GM18505 (cell line): Measurements from ENCODE around the gene USP25.

Experiments
- ATAC-seq: cut with Tn5 transposase; IDR thresholded peaks from one replicate; pipeline ENCODE4 v1.9.1; 2021; ENCODE audit not compliant: unreplicated experiment
- POLR2A ChIP-seq: IDR thresholded peaks from 4 replicates; pipeline ENCODE4 v1.6.1; 2011; ENCODE audit warnings: borderline replicate concordance; ENCODE audit not compliant: insufficient read depth, insufficient read length; ENCODE audit errors: extremely low read depth

The USP25 gene, protein sequence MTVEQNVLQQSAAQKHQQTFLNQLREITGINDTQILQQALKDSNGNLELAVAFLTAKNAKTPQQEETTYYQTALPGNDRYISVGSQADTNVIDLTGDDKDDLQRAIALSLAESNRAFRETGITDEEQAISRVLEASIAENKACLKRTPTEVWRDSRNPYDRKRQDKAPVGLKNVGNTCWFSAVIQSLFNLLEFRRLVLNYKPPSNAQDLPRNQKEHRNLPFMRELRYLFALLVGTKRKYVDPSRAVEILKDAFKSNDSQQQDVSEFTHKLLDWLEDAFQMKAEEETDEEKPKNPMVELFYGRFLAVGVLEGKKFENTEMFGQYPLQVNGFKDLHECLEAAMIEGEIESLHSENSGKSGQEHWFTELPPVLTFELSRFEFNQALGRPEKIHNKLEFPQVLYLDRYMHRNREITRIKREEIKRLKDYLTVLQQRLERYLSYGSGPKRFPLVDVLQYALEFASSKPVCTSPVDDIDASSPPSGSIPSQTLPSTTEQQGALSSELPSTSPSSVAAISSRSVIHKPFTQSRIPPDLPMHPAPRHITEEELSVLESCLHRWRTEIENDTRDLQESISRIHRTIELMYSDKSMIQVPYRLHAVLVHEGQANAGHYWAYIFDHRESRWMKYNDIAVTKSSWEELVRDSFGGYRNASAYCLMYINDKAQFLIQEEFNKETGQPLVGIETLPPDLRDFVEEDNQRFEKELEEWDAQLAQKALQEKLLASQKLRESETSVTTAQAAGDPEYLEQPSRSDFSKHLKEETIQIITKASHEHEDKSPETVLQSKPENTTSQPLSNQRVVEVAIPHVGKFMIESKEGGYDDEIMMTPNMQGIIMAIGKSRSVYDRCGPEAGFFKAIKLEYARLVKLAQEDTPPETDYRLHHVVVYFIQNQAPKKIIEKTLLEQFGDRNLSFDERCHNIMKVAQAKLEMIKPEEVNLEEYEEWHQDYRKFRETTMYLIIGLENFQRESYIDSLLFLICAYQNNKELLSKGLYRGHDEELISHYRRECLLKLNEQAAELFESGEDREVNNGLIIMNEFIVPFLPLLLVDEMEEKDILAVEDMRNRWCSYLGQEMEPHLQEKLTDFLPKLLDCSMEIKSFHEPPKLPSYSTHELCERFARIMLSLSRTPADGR

DNA sequence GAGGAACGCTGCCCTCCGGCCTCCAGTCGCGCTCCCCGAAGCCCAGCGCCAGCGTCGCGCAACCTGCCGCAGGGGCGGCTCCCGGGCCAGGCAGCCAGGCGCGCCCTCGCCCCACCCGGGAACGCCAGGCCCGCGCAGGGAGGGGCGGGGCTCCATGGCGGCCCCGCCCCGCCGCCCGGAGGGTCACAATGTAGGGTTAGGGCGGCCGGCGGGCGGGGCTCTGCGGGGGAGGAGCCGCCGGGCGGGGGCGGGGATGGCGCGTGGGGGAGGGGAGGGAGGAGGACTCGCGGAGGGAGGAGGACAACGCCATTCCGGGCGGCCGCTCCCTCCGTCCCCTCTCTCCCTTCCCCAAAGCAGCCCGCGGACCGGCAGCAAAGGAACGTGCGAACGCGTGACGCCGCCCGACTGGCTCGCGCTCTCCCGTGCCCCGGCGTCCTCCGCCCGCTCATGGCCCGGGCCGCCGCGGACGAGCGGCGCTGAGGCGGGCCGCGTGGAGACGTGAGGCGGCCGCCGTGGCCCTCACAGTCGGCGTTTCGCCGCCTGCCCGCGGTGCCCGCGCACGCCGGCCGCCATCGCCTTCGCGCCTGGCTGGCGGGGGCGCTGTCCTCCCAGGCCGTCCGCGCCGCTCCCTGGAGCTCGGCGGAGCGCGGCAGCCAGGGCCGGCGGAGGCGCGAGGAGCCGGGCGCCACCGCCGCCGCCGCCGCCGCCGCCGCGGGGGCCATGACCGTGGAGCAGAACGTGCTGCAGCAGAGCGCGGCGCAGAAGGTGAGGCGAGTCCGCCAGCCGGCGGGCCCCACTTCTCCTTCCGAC is at the start of gene USP25:
Gene USP25 (plus strand): TSS at position 309 of the 810 bp plus-strand sequence. CDS start 412 bp downstream, at position 721.
- TF ChIP-seq POLR2A, result peak; percentile 77
- peak; percentile 80 for ATAC-seq

DNA sequence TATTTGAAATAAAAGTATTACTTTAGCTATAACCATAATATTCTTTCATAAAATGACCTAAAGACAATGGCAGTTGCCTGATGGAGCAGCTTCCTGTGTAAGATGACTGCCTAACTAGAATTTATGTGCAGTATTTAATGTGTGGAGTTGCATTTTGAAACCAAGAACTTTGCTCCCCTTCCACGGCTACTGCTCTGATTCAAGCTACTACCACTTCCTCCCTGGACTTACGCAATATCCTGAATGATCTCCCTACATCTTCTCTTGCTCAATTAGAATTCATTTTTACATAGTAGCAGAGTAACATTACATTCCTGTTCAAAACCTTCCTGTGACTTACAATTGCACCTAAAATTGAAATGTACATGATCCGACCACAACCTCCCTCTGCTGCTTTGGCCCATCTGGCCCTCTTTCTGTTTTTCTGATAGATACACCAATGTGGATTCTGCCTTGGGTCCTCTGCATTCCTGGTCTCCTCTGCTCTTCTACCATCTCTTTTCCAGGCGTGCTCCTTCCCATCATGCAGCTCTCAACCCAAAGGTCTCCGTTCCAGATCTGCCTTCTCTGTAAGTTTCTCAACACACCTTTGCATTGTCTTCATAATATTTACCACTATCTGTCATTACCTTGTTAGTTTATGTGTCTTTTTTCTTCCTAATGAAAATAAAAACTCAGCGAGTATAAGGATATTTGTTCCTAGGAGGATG is 47.4 kb upstream of the USP25 start:
- TF ChIP-seq POLR2A, result no peak
- ATAC-seq, result no peak

DNA sequence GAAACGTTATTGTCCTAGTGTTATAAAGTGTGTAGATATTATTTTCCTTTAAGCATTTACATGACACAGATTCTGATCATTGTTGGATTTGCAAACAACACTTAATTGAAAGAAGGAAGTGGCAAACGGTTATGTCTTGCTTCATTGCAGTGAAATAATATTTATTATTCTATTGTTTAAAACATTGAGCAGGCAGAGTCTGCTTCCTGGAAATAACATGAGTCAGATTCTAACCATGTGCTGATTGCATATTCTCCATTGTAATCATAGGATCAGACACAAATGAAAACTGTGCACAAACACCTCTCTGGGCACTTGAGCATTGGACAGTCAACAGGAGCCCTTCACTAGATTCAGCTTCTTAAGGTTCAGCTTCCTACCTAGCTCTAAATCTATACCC is 46.8 kb upstream of the USP25 start:
- no peak for ATAC-seq
- TF ChIP-seq POLR2A, result no peak

DNA sequence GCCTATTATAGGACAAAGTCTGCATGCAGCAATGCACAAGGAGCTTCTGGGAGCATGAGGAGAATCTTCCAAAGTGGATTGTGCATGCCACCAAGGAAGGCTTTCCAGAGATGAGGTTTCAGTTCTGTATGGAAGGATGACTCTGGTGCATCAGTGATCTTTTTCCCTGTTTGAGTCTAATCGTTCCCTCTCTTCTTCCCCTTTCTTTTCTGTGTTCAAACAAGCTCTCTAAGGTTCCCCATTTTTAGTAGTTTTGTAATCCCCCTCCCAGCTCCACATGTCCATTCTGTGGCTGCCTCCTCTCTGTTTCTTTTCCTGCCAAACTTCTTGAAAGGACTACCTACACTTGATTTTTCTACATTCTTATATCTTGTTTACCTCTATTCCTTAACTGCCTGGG is 43.3 kb upstream of the USP25 start:
- no peak for TF ChIP-seq POLR2A
- no peak for ATAC-seq

DNA sequence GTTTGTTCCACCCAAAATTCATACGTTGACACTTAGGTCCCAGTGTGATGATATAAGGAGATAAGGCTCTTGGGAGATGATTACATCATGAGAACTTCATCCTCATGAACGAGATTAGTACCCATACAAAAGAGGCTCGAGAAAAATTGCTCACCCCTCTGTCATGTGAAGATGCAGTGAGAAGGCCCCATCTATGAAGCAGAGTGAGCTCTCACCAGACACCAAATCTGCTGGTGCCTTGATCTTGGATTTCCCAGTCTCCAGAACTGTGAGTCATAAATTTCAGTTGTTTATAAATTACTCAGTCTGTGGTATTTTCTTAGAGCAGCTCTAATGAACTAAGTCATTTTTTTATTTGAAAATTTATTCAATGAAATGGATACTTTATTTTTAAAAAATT is 42.6 kb upstream of the USP25 start:
- ATAC-seq, result no peak
- no peak for TF ChIP-seq POLR2A

DNA sequence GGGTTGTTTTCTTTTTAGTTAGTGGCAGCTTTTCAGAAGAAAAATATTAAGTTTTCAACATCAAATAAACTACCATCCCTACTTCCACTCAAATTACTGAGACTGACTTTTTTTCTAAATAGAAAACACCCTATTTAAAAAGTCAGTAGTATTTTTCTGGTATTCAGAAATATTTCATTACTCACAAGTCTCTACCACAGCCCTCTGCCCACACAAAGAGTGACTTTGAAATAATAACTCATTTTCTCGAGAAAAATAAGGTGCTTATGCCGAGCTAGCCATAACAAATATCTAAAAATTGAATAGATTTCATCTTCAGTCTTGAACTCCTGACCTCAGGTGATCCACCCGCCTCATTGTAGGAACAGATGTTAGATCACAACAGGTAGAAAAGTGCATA is 41.8 kb upstream of the USP25 start:
- TF ChIP-seq POLR2A, result no peak
- no peak for ATAC-seq

DNA sequence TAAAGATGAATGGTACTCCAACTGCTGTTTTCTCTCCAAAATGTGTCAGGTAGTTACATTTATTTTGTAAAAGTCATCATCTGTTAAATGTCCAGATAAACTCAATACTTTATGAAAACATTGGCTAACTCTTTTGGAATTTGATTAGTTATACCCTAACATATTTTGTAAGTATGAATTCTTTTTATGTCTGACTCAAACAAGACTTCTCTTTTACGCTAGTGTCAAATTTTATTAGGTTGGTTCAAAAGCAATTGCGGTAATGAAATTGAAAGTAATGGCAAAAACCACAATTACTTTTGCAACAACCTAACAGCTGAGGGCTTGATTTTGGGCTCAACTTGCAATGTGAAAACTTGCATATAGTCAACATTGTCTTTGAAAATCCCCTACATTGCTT is 41.0 kb upstream of the USP25 start:
- TF ChIP-seq POLR2A, result no peak
- ATAC-seq, result no peak

DNA sequence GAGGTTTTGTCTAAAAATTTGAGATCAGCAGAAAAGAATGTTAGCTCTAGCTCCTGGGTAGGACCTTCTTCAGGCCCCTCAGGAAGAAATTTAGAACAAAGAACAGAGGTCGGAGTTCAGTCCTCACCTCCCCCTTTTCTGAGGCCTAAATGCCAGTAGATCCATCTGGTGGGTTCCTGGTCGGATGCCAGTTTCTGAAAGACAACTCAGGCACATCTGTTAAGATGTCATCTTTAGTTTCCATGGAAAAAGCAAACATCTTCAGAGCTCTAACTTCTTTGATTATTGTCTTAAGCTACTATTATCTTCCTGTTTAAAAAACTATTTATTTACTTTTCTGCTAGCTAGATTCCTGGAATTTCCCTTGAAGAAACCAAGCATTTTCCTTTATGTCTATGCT is 37.1 kb upstream of the USP25 start:
- ATAC-seq, result no peak
- TF ChIP-seq POLR2A, result no peak

DNA sequence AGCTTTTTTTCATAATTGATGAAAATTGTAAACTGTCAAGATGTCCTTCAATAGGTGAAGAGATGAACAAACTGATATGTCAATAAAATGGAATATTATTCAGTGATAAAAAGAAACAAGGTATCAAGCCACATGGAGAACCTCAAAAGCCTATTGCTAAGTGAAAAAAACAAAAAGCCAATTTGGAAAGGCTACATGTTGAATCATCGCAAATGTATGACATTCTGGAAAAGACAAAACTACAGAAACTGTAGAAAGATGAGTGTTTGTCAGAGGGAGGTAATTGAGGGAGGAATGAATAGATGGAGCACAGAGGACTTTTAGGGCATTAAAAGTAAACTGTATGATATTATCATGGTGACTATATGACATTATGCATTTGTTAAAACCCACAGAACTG is 34.5 kb upstream of the USP25 start:
- TF ChIP-seq POLR2A, result no peak
- no peak for ATAC-seq

DNA sequence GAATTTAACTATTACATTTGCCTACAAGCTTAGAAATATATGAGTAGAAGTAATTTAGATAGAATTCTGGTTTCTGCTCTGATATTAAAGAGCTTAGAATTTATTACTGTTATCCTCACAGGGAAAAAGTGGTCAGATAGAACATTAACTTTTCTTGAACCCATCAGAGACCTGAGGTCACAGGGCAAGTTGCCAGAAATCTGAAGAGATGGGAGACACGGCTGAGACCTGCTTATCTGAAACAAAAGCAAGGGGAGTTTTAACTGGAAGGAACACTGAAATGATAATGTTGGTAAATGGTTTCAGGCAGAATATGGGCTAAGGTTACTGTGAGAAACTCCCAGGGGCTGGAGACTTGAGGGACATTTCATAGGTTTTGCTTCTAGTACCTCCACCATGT is 28.0 kb upstream of the USP25 start:
- ATAC-seq, result no peak
- TF ChIP-seq POLR2A, result no peak

DNA sequence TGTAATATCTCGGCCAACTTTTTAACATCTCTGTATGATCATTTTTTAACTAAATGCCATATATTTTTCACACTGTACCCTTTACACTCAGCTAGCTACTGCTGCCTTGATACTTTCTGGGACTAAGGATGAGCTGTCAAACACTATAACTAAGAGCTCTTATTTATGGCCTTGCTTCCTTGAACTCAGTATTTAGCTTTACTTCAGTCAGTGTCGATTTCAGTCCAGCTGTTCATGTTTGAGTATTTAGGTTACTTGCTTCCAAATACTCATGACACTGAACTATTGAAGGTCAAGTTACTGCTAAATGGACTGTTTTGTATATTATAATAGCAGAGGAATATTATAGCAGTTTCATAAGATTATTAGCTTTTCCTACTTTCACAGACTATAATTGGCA is 25.9 kb upstream of the USP25 start:
- no peak for ATAC-seq
- TF ChIP-seq POLR2A, result no peak

DNA sequence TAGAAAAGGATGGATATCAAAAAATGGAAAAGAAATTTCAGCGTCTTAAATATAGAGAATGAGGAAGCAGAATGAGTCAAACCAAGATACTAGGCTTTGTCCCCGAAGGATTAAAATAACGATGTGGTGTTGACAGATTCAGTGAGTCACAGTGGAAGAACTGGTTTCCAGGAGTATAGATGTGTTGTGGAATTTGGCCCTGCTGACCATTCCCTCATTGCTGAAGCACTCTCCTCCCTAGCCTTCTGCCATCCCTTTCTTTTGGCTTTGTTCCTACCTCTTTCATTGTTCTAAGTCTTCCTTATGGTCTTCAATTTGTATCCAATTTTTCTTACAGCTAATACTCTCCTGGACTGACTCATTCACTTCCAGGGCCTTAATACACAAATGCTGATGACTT is 23.1 kb upstream of the USP25 start:
- TF ChIP-seq POLR2A, result no peak

DNA sequence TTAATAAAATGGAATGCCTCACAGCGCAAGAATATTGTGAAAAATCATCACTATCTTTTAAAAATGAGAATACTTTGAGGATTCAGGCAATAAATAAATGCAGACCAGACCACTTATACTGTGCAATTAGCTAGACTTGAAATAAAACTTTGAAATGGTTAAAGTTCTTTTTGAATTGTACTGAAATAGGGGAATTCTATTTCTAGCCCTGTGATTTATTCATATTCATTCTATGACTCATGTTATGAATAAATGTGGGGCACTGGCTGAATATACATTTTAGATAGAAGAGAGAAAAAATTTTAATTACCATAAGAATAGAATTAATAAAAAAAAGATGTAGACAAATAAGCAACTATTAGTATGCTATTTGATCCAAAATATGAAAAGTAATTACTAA is 16.4 kb upstream of the USP25 start:
- no peak for TF ChIP-seq POLR2A
- no peak for ATAC-seq

More for the DNA sequence above, 23.1 kb upstream of the USP25 start:
- no peak for ATAC-seq

DNA sequence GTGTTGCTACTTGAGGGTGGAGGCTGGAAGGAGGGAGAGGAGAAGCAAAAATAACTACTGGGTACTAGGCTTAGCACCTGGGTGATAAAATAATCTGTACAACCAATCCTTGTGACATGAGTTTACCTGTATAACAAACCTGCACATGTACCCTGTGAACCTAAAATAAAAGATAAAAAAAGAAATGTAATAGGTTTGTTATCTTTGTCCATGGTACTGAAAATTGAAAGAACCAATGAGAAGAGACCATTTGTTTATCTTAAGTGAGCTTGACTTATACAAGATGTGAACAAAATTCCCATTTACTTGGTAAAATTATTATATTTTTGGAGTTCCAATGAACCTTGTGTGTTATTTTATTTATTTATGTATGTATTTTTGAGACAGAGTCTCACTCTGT is 11.1 kb upstream of the USP25 start:
- TF ChIP-seq POLR2A, result no peak
- no peak for ATAC-seq
